ENCODE data around the gene TEX54. TPM values are rescaled to one million over a fixed set of nuclear protein-coding genes. Genes with fewer than 3 reads are reported as not detected.

The TEX54 gene
- total and polyA plus RNA-seq, 2 of the 4 experiments (the other 2 are of a cell fraction) = not detected

- H4K5ac ChIP-seq (ENCODE audit: low read depth, low read length) = peak overlapping the region; percentile 58
- H3K27ac ChIP-seq (ENCODE audit: insufficient read depth, low read length) = peak overlapping the region; percentile 71
- H2BK20ac ChIP-seq (ENCODE audit: low read depth, low read length) = 0 out of 2 replicates have a peak overlapping the region, but pooled peaks have one; percentile 8
- no peaks in the 10 kb centered on the region for H3K27me3 ChIP-seq (ENCODE audit: control insufficient read depth, insufficient read depth, low read length)
- peak overlapping the region; percentile 99 for H2AK9ac ChIP-seq (replicated peaks; ENCODE audit: low read depth, low read length, poor library complexity)
- H3K9me3 ChIP-seq (ENCODE audit: control insufficient read depth, insufficient read depth, low read length) = no peaks in the 10 kb centered on the region
- H2AFZ ChIP-seq (replicated peaks; ENCODE audit: low read length, poor library complexity) = peak overlapping the region; percentile 99
- H3K79me1 ChIP-seq (ENCODE audit: low read depth in 1 of 2, low read length in 2 of 2) = peaks cover 21 to 55% of the 10 kb centered on the region in 2 experiments
- H2BK15ac ChIP-seq (ENCODE audit: low read depth, low read length) = peak overlapping the region; percentile 64; the same call in 1 of the 3 replicates
- peak overlapping the region; percentile 82; the same call in 1 of the 2 replicates for H3K4me3 ChIP-seq (ENCODE audit: insufficient read depth, low read depth, low read length)
- H3K23ac ChIP-seq (ENCODE audit: low read depth, low read length) = peak overlapping the region; percentile 93
- H2BK120ac ChIP-seq (ENCODE audit: low read depth, low read length) = peak overlapping the region; percentile 78
- H4K91ac ChIP-seq (ENCODE audit: insufficient read depth, low read depth, low read length) = peak overlapping the region; percentile 71
- H3K14ac ChIP-seq (replicated peaks; ENCODE audit: low read depth, low read length) = peak overlapping the region; percentile 97
- ATAC-seq (ENCODE audit: low read depth) (no peak), DNase-seq (no peak)
- BruUV-seq (replicated peaks) = no TSS peak
- peak overlapping the region; percentile 86 for H2BK5ac ChIP-seq (ENCODE audit: low read depth, low read length, poor library complexity, severe bottlenecking)
- TF ChIP-seq CHD1 (IDR thresholded peaks at IDR 0.05; ENCODE audit: low read depth, low read length) (no peak), CTCF (conservative IDR thresholded peaks at IDR 0.05; ENCODE audit: low read depth, low read length) (no peak), MAZ (IDR thresholded peaks at IDR 0.05; ENCODE audit: borderline replicate concordance, low read depth, low read length) (no peak)
- peaks cover 26% of the 10 kb centered on the region for H3K9me1 ChIP-seq (ENCODE audit: insufficient read depth, low read length)
- H3K4me1 ChIP-seq (ENCODE audit: control insufficient read depth, insufficient read depth, low read length) = peaks cover 26% of the 10 kb centered on the region
- peak overlapping the region; percentile 91 for H2AK5ac ChIP-seq (ENCODE audit: low read depth, low read length)
- intact Hi-C loops (cut with micrococcal nuclease) = loop anchor here (2.0 kb wide), 1 partner anchor 15 kb away; no protein-coding TSS in a partner anchor
- WGBS, 2 experiments (ENCODE audit: extremely low coverage in 2 of 2, insufficient read length in 1 of 2) = 20% methylated on average over 5 of the region's 12 CpGs; no CpG with 5 or more reads in 1 of the 2 experiments
- peak overlapping the region; percentile 75; the same call in 1 of the 2 replicates for H3K9ac ChIP-seq (ENCODE audit: low read depth, low read length)
- H3K56ac ChIP-seq (ENCODE audit: extremely low read depth, insufficient read depth, low read length) = peak overlapping the region; percentile 48; the same call in 1 of the 2 replicates
- H3K18ac ChIP-seq (ENCODE audit: low read depth, low read length) = no peak overlapping the region; the same call in 1 of the 2 replicates
- in situ Hi-C loops (cut with MboI; ENCODE audit: low sequenced_read_pairs) = no loop called here
- POLR2A ChIA-PET (ENCODE audit: unreplicated experiment) = interaction anchor here (0.5 to 2.0 kb wide), 5 partner anchors 10 to 35 kb away, joined by 3 to 10 read pairs (median 3); partner anchors contain the start of gene STX5
- peak overlapping the region; percentile 59 to 91; a peak in 3 of 4 replicates for H4K8ac ChIP-seq (ENCODE audit: low read depth in 2 of 2, low read length in 2 of 2)
- peak overlapping the region; percentile 91 for H3K4me2 ChIP-seq (ENCODE audit: low read depth, low read length)
- H3K4ac ChIP-seq (ENCODE audit: low read depth, low read length) = peak overlapping the region; percentile 91
- peaks cover 23% of the 10 kb centered on the region for H3K36me3 ChIP-seq (ENCODE audit: control insufficient read depth, insufficient read depth, low read length)
- dilution Hi-C loops (cut with HindIII; ENCODE audit: low sequenced_read_pairs, unreplicated experiment) = no loop called here
- peaks cover 18% of the 10 kb centered on the region for H4K20me1 ChIP-seq (ENCODE audit: insufficient read depth, low read length)
- CTCF ChIA-PET = interaction anchor here (0.6 to 1.5 kb wide), 3 partner anchors 11 to 90 kb away, joined by 3 to 4 read pairs (median 3); partner anchors contain the start of gene TMEM179B
These were observed 26.6 kb downstream of the TEX54 start for GRCh38 chr11:62805961-62806441.
